Stimulated activated naive B cell treated with anti-CD40 and anti-IgM and Interleukin-4, amounts not matched to agents 10 μg/mL and 1 μg/mL and 100 μg/mL, for 72 hours (primary cell): ENCODE measurements around the gene C1orf122.

Experiments
- ATAC-seq, 2 donors: fragments of 150-1000 bp; cut with Tn5 transposase; replicated peaks; 2 replicates each; pipeline ENCODE4 v1.10.0; 2021; ENCODE audit warnings: moderate library complexity in 1 of 2
- DNase-seq: peaks from one replicate; pipeline ENCODE4 v3.0.0; 2021
- H3K27ac Mint-ChIP-seq: one replicate; pipeline ENCODE4 v1.8.0; 2022; ENCODE audit warnings: mild to moderate bottlenecking, mixed read lengths
- H3K27me3 Mint-ChIP-seq, 2 donors: one replicate each; pipeline ENCODE4 v1.8.0; 2022; ENCODE audit warnings: mixed read lengths in 2 of 2
- H3K36me3 Mint-ChIP-seq, 2 donors: one replicate each; pipeline ENCODE4 v1.8.0; 2022; ENCODE audit warnings: mixed read lengths in 2 of 2, mild to moderate bottlenecking in 1 of 2
- H3K4me1 Mint-ChIP-seq, 2 donors: one replicate each; pipeline ENCODE4 v1.8.0; 2022; ENCODE audit warnings: mixed read lengths in 2 of 2, mild to moderate bottlenecking in 1 of 2
- H3K4me3 Mint-ChIP-seq, 2 donors: one replicate each; pipeline ENCODE4 v1.8.0; 2022; ENCODE audit warnings: mild to moderate bottlenecking in 2 of 2, mixed read lengths in 2 of 2, moderate library complexity in 1 of 2
- H3K9me3 Mint-ChIP-seq, 2 donors: one replicate each; pipeline ENCODE4 v1.8.0; 2022; ENCODE audit warnings: mixed read lengths in 2 of 2, mild to moderate bottlenecking in 1 of 2

Gene C1orf122

DNA sequence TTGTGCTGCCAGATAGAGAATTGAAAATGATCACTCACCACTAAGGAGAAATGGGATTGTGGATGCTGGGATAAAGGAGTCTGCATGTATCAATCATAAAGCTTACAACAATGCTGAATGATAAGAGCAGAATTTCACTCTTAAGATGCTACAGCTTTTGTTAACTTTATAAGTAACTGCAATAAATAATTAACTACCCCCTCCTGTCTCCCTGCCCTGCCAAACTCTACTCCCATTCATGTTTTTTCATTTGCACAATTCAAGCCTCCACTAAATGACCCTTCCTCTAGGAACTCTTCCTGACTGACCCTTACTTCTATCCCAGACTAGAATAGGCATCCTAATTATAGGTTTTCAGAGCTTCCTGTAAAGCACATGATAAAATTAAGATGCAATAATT is 36.9 kb downstream of the C1orf122 start:
- Mint-ChIP-seq H3K4me3 (no peak overlapping the region), H3K36me3 (peaks cover 34 to 43% of the 10 kb centered on the region in 2 donors), H3K9me3 (no peaks in the 10 kb centered on the region), H3K27me3 (no peaks in the 10 kb centered on the region), H3K4me1 (peaks cover 26 to 49% of the 10 kb centered on the region in 2 donors), H3K27ac (no peak overlapping the region)
- ATAC-seq (no peak), DNase-seq (no peak)

DNA sequence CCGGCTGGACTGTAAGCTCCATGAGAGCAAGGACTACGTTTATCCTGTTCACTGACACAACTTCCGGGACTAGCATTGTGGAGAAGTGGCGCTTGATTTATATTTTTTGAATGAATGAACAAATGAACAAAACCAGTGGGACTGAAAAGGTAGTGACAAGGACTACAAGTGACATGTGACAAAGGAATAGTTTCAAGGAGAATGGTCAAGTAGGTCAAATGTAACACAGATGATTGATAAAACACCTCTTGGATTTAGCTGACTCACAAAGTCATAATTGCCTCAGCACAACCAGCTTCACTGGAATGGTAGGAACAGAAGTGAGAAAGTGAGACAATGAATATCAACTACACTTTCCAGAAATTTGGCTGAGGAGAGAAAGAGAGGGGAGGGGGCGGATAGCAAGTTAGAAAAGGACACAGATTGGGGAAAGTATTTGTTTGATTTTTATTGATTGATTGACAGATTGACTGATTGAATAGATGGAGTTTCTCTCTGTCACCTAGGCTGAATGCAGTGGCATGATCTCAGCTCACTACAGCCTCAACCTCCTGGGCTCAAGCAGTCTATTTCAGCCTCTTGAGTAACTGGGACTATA is 37.6 kb downstream of the C1orf122 start:
- Mint-ChIP-seq H3K4me1 (peaks cover 26 to 49% of the 10 kb centered on the region in 2 donors), H3K27ac (peak overlapping the region; percentile 85), H3K27me3 (no peaks in the 10 kb centered on the region), H3K4me3 (no peak overlapping the region), H3K36me3 (peaks cover 28 to 38% of the 10 kb centered on the region in 2 donors), H3K9me3 (no peaks in the 10 kb centered on the region)
- ATAC-seq (no peak), DNase-seq (no peak)

DNA sequence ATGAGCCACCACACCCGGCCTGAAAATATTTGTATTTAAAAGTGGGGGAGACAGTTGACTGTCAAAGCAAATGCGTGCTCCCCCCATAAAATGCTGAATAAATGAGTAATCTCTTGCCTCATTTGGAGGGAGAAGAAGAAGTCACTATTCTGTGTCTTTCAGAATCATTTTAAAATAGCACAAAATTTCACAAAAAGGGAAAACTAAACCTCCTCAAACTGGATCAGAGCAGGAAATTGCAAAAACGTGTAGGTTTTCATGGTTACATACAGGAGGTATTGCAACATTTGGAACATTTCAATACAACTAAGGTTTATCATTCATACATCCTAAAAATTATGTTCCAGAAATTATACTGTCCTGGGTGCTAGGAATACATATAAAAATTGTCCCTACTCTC is 38.2 kb downstream of the C1orf122 start:
- Mint-ChIP-seq H3K4me1 (peaks cover 26 to 49% of the 10 kb centered on the region in 2 donors), H3K9me3 (no peaks in the 10 kb centered on the region), H3K27me3 (no peaks in the 10 kb centered on the region), H3K36me3 (peaks cover 28 to 34% of the 10 kb centered on the region in 2 donors), H3K4me3 (no peak overlapping the region), H3K27ac (no peak overlapping the region)
- no peak for DNase-seq
- ATAC-seq, result no peak

DNA sequence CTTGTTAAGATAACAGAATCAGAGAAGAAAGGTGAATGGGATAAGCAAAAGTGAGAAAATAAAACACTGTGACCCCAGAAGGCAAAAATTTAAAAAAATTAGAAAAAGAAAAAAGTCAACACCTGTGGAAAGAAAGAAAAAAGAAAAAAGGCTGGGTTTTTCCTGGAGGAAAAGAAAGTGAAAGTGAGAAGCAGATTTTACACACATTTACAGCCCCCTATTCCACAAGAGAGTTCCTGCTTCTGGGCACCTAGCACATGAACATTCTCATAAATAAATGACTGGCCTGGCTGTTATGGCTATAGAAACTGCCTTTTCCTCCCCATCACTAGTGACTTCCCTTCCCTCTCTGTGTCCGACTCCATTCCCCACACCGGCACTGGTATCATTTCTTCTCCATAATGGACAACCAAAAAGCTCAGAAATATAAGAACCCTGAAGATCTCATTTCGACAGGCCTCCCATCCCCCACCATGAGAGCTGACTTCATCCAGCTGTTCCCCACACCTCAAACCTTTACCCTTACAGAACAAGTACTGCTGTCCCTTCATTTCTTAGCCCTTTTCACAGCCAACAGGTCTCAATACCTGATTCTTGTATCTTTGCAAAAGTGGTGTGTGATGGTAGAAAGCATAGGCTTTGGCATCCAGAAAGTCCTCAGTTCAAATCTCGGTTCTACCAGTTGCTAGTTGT is 39.2 kb downstream of the C1orf122 start:
- H3K9me3 Mint-ChIP-seq, result no peaks in the 10 kb centered on the region
- H3K4me1 Mint-ChIP-seq, result peaks cover 25 to 46% of the 10 kb centered on the region in 2 donors

DNA sequence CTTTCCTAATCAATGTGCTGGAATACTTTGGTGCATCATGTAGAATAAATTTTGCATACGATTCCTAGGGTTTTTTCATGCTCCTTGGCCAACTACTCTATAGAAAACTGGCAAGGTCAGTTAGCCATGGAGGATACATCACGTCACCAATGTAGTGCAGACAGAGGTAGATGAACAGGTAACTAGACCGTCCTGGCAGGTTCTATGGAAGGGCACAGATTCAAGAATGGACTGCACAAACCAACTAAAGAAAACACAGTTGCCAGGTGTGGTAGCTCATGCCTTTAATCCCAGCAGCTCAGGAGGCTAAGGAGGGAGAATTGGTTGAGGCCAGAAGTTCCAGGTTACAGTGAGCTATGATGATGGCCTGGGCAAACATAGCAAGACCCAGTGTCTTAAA is 41.9 kb downstream of the C1orf122 start:
- Mint-ChIP-seq H3K4me1 (peaks cover 27 to 29% of the 10 kb centered on the region in 2 donors), H3K36me3 (peaks cover 22 to 24% of the 10 kb centered on the region in 2 donors), H3K27ac (no peak overlapping the region), H3K27me3 (no peaks in the 10 kb centered on the region), H3K4me3 (no peak overlapping the region), H3K9me3 (no peaks in the 10 kb centered on the region)
- no peak for DNase-seq
- no peak for ATAC-seq

More for the DNA sequence above, 39.2 kb downstream of the C1orf122 start:
- peak; percentile 33 to 44 for ATAC-seq
- Mint-ChIP-seq H3K4me3 (peak overlapping the region; percentile 71 to 74), H3K27ac (peak overlapping the region; percentile 60), H3K36me3 (peaks cover 24 to 28% of the 10 kb centered on the region in 2 donors), H3K27me3 (no peaks in the 10 kb centered on the region)
- DNase-seq, result no peak

DNA sequence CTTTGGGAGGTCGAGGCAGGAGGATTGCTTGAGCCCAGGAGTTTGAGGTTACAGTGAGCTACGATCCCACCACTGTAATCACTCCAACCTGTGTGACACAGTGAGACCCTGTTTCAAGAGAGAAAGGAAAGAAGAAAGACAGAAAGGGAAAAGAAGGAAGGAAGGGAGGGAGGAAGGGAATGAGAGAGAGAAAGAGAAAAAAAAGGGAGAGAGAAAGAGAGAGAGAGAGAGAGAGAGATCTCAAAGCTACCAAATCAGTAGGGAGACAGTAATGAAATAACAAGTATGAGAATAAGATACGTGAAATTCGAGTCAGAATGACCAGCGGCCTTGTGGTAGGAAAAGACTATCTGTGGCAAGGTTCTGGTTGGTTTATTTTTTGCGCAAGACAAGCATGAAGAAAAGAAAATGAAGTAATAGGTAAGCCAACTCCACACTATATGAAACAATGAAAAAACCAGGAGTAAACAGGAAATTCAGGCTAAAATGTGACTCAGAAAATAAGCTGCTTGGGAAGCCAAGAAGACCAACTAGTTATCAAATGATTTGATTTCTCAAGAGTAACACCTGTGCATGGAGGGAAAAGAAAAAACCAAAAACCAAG is 42.9 kb downstream of the C1orf122 start:
- DNase-seq (no peak), ATAC-seq (no peak)
- H3K4me3 Mint-ChIP-seq, result no peak overlapping the region
- no peak overlapping the region for H3K27ac Mint-ChIP-seq
- H3K4me1 Mint-ChIP-seq, result peaks cover 23 to 29% of the 10 kb centered on the region in 2 donors
- H3K9me3 Mint-ChIP-seq, result no peaks in the 10 kb centered on the region
- H3K27me3 Mint-ChIP-seq, result no peaks in the 10 kb centered on the region
- peaks cover 16 to 22% of the 10 kb centered on the region in 2 donors for H3K36me3 Mint-ChIP-seq

DNA sequence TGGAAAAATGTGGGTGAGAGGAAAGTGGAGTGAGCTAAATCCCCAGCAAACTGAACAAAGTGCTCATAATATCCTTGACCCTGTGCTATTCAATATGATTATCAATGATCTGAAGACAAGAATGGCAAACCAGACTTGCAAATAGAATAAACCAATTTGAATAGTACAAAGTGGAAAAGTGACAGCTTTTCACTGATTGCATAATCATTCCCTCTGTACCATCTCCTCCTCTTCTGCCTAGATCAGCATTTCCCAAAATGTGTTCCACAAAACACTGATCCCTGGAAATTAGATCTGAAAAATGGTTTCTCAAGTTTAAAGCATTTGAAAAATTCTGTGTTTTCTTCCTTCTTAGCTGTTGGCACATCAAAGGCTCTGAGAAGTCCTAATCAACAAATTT is 43.7 kb downstream of the C1orf122 start:
- H3K4me1 Mint-ChIP-seq, result peaks cover 23 to 28% of the 10 kb centered on the region in 2 donors
- H3K36me3 Mint-ChIP-seq, result peaks cover 16 to 22% of the 10 kb centered on the region in 2 donors
- ATAC-seq (no peak), DNase-seq (no peak)
- no peaks in the 10 kb centered on the region for H3K9me3 Mint-ChIP-seq
- no peak overlapping the region for H3K27ac Mint-ChIP-seq
- no peak overlapping the region for H3K4me3 Mint-ChIP-seq
- no peaks in the 10 kb centered on the region for H3K27me3 Mint-ChIP-seq

DNA sequence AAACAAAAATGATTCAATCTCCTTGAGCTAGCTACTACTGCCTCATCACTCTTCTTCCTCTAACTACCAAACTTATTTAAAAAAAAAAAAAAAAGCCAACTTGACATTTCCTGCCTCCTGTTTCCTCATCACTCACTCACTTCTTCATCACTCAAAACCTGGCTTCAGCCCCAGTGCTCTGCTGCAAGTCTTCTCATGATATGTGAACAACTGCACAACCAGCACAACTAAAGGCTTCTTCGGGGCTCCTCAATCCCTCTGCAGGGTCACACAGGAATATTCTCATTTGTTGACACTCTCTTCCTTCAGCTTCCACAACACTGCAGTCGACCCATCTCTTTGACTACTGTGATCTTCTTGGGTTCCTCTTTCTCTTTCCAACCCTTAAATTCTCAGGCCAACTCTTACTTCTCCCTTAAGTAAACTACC is 44.2 kb downstream of the C1orf122 start:
- H3K27ac Mint-ChIP-seq, result no peak overlapping the region
- no peaks in the 10 kb centered on the region for H3K9me3 Mint-ChIP-seq
- no peak for DNase-seq
- peak; percentile 84 to 86 for ATAC-seq
- no peaks in the 10 kb centered on the region for H3K27me3 Mint-ChIP-seq
- H3K4me3 Mint-ChIP-seq, result no peak overlapping the region
- peaks cover 20 to 23% of the 10 kb centered on the region in 2 donors for H3K4me1 Mint-ChIP-seq
- H3K36me3 Mint-ChIP-seq, result peaks cover 16 to 22% of the 10 kb centered on the region in 2 donors

DNA sequence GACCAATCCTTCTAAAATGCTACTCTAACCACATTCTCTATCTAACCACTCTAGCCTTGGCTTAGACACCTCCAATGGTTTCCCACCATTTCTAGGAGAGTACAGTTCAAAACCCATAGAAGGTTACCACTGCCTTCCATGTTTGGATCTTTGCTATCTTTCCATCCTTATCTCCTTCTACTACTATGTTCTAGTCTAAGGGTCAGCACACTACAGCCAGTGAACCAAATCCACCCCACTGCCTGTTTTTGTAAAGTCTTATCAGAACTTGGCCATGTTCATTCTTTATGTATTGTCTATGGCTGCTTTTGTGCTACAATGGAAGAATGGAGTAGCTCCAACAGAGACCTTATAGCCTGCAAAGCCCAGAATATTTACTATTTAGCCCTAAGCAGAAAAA is 45.6 kb downstream of the C1orf122 start:
- H3K4me1 Mint-ChIP-seq, result peaks cover 21 to 24% of the 10 kb centered on the region in 2 donors
- no peaks in the 10 kb centered on the region for H3K9me3 Mint-ChIP-seq
- ATAC-seq (no peak), DNase-seq (no peak)
- peak overlapping the region; percentile 81 for H3K27ac Mint-ChIP-seq
- H3K36me3 Mint-ChIP-seq, result peaks cover 21 to 28% of the 10 kb centered on the region in 2 donors
- no peaks in the 10 kb centered on the region for H3K27me3 Mint-ChIP-seq
- peak overlapping the region; percentile 15 to 36 for H3K4me3 Mint-ChIP-seq

DNA sequence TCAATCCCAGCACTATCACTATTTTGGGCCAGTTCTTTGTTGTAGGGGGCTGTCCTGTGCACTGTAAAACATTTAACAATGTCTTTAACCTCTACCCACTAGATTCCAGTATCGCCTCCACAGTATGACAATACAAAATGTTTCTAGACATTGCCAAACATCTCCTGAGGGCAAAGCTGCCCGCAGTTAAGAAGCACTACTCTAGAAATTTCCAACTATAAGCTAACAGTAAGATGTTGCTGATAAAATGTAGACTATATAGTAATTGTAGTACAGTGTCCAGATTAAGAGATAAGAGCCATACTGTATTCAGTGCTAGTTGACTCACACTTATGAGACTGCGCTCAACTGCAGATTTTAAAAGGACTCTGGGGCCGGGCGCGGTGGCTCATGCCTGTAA is 46.8 kb downstream of the C1orf122 start:
- peaks cover 20 to 31% of the 10 kb centered on the region in 2 donors for H3K4me1 Mint-ChIP-seq
- DNase-seq, result no peak

More for the DNA sequence above, 46.8 kb downstream of the C1orf122 start:
- H3K27ac Mint-ChIP-seq, result no peak overlapping the region
- peaks cover 20 to 28% of the 10 kb centered on the region in 2 donors for H3K36me3 Mint-ChIP-seq
- no peak overlapping the region for H3K4me3 Mint-ChIP-seq
- no peak for ATAC-seq
- H3K9me3 Mint-ChIP-seq, result no peaks in the 10 kb centered on the region
- H3K27me3 Mint-ChIP-seq, result no peaks in the 10 kb centered on the region
